Central memory CD8-positive, alpha-beta T cell (primary cell): ENCODE results near the gene SRSF5.

Source experiments
- ATAC-seq: fragments of 150-1000 bp; cut with Tn5 transposase; replicated peaks from 2 replicates; pipeline ENCODE4 v1.10.0; 2022; ENCODE audit warnings: mild to moderate bottlenecking, moderate FRiP score, moderate number of reproducible peaks; ENCODE audit not compliant: poor library complexity, severe bottlenecking; ENCODE audit errors: extremely low read depth
- DNase-seq, 2 donors: peaks; one replicate each; pipeline ENCODE4 v3.0.0; 2021; ENCODE audit warnings: low spot score in 2 of 2
- H3K27ac Mint-ChIP-seq: one replicate; pipeline ENCODE4 v1.8.0; 2022; ENCODE audit warnings: low read depth, mild to moderate bottlenecking, moderate library complexity, mixed read lengths
- H3K27me3 Mint-ChIP-seq: one replicate; pipeline ENCODE4 v1.8.0; 2022; ENCODE audit warnings: mixed read lengths
- H3K36me3 Mint-ChIP-seq: one replicate; pipeline ENCODE4 v1.8.0; 2022; ENCODE audit warnings: mild to moderate bottlenecking, moderate library complexity, mixed read lengths; ENCODE audit not compliant: insufficient read depth
- H3K4me1 Mint-ChIP-seq: one replicate; pipeline ENCODE4 v1.8.0; 2022; ENCODE audit warnings: mixed read lengths
- H3K4me3 Mint-ChIP-seq: one replicate; pipeline ENCODE4 v1.8.0; 2022; ENCODE audit warnings: mild to moderate bottlenecking, moderate library complexity, mixed read lengths
- H3K9me3 Mint-ChIP-seq: one replicate; pipeline ENCODE4 v1.8.0; 2022; ENCODE audit warnings: mixed read lengths

The SRSF5 gene

GRCh38 chr14:69754487-69754886 is 12.5 kb upstream of the SRSF5 start:
- Mint-ChIP-seq H3K4me3 (no peak overlapping the region), H3K9me3 (no peaks in the 10 kb centered on the region), H3K4me1 (no peaks in the 10 kb centered on the region), H3K36me3 (peaks cover 1% of the 10 kb centered on the region), H3K27me3 (no peaks in the 10 kb centered on the region), H3K27ac (no peak overlapping the region)
- ATAC-seq (no peak), DNase-seq (no peak)

GRCh38 chr14:69755296-69755695 is 11.6 kb upstream of the SRSF5 start:
- no peaks in the 10 kb centered on the region for H3K4me1 Mint-ChIP-seq
- H3K27ac Mint-ChIP-seq, result no peak overlapping the region
- no peaks in the 10 kb centered on the region for H3K27me3 Mint-ChIP-seq
- H3K36me3 Mint-ChIP-seq, result peaks cover 1% of the 10 kb centered on the region
- no peaks in the 10 kb centered on the region for H3K9me3 Mint-ChIP-seq
- DNase-seq, result no peak
- ATAC-seq, result no peak
- no peak overlapping the region for H3K4me3 Mint-ChIP-seq

GRCh38 chr14:69755784-69756183 is 11.2 kb upstream of the SRSF5 start:
- H3K9me3 Mint-ChIP-seq, result no peaks in the 10 kb centered on the region
- no peak for ATAC-seq
- H3K4me3 Mint-ChIP-seq, result no peak overlapping the region
- H3K27me3 Mint-ChIP-seq, result no peaks in the 10 kb centered on the region
- H3K27ac Mint-ChIP-seq, result no peak overlapping the region
- no peak for DNase-seq
- H3K4me1 Mint-ChIP-seq, result no peaks in the 10 kb centered on the region
- H3K36me3 Mint-ChIP-seq, result peaks cover 1% of the 10 kb centered on the region

GRCh38 chr14:69756298-69756697 is 10.6 kb upstream of the SRSF5 start:
- H3K4me1 Mint-ChIP-seq, result no peaks in the 10 kb centered on the region
- H3K9me3 Mint-ChIP-seq, result no peaks in the 10 kb centered on the region
- H3K4me3 Mint-ChIP-seq, result no peak overlapping the region
- ATAC-seq (no peak), DNase-seq (no peak)
- peaks cover 1% of the 10 kb centered on the region for H3K36me3 Mint-ChIP-seq
- H3K27ac Mint-ChIP-seq, result no peak overlapping the region
- H3K27me3 Mint-ChIP-seq, result no peaks in the 10 kb centered on the region

GRCh38 chr14:69760810-69761209 is 6.1 kb upstream of the SRSF5 start:
- Mint-ChIP-seq H3K27me3 (no peaks in the 10 kb centered on the region), H3K9me3 (no peaks in the 10 kb centered on the region), H3K27ac (no peak overlapping the region), H3K4me1 (no peaks in the 10 kb centered on the region), H3K4me3 (no peak overlapping the region), H3K36me3 (peaks cover 5% of the 10 kb centered on the region)
- DNase-seq, result no peak
- ATAC-seq, result no peak

- Mint-ChIP-seq H3K27me3 (no peaks in the 10 kb centered on the region), H3K9me3 (no peaks in the 10 kb centered on the region), H3K27ac (peak overlapping the region; percentile 53), H3K4me1 (peaks cover 28% of the 10 kb centered on the region), H3K36me3 (peaks cover 31% of the 10 kb centered on the region), H3K4me3 (no peak overlapping the region)
- no peak for ATAC-seq
- no peak for DNase-seq
Measured at GRCh38 chr14:69763761-69764510, 3.0 kb upstream of the SRSF5 start.

GRCh38 chr14:69767369-69767999 is 542 bp downstream of the SRSF5 start:
- DNase-seq, result peak; percentile 82 to 84
- H3K9me3 Mint-ChIP-seq, result no peaks in the 10 kb centered on the region
- peak overlapping the region; percentile 100 for H3K27ac Mint-ChIP-seq
- H3K27me3 Mint-ChIP-seq, result no peaks in the 10 kb centered on the region
- H3K4me1 Mint-ChIP-seq, result peaks cover 54% of the 10 kb centered on the region
- H3K4me3 Mint-ChIP-seq, result peak overlapping the region; percentile 100
- ATAC-seq, result peak; percentile 68
- peaks cover 63% of the 10 kb centered on the region for H3K36me3 Mint-ChIP-seq

GRCh38 chr14:69768873-69769272 is 1.9 kb downstream of the SRSF5 start:
- Mint-ChIP-seq H3K27me3 (no peaks in the 10 kb centered on the region), H3K9me3 (no peaks in the 10 kb centered on the region), H3K4me1 (peaks cover 67% of the 10 kb centered on the region), H3K27ac (peak overlapping the region; percentile 100), H3K36me3 (peaks cover 74% of the 10 kb centered on the region), H3K4me3 (peak overlapping the region; percentile 100)
- DNase-seq, result no peak
- no peak for ATAC-seq

GRCh38 chr14:69769623-69770022 is 2.7 kb downstream of the SRSF5 start:
- Mint-ChIP-seq H3K4me1 (peaks cover 72% of the 10 kb centered on the region), H3K9me3 (no peaks in the 10 kb centered on the region), H3K27ac (peak overlapping the region; percentile 82), H3K4me3 (peak overlapping the region; percentile 58), H3K36me3 (peaks cover 82% of the 10 kb centered on the region), H3K27me3 (no peaks in the 10 kb centered on the region)
- no peak for ATAC-seq
- DNase-seq, result no peak

- peaks cover 73% of the 10 kb centered on the region for H3K4me1 Mint-ChIP-seq
- no peak for DNase-seq
- H3K4me3 Mint-ChIP-seq, result peak overlapping the region; percentile 58
- no peaks in the 10 kb centered on the region for H3K27me3 Mint-ChIP-seq
- H3K9me3 Mint-ChIP-seq, result no peaks in the 10 kb centered on the region
- H3K27ac Mint-ChIP-seq, result peak overlapping the region; percentile 82
- peaks cover 88% of the 10 kb centered on the region for H3K36me3 Mint-ChIP-seq
- ATAC-seq, result no peak
Measured at GRCh38 chr14:69770559-69770958, 3.6 kb downstream of the SRSF5 start.

- Mint-ChIP-seq H3K4me3 (no peak overlapping the region), H3K27me3 (no peaks in the 10 kb centered on the region), H3K27ac (peak overlapping the region; percentile 82), H3K36me3 (peaks cover 94% of the 10 kb centered on the region), H3K9me3 (no peaks in the 10 kb centered on the region), H3K4me1 (peaks cover 79% of the 10 kb centered on the region)
- no peak for DNase-seq
- no peak for ATAC-seq
Measured at GRCh38 chr14:69771136-69771535, 4.2 kb downstream of the SRSF5 start.

GRCh38 chr14:69772082-69773017 is 5.4 kb downstream of the SRSF5 start:
- Mint-ChIP-seq H3K9me3 (no peaks in the 10 kb centered on the region), H3K27me3 (no peaks in the 10 kb centered on the region), H3K36me3 (peaks cover 94% of the 10 kb centered on the region), H3K4me3 (peak overlapping the region; percentile 47), H3K4me1 (peaks cover 79% of the 10 kb centered on the region), H3K27ac (peak overlapping the region; percentile 46)
- DNase-seq, result no peak
- ATAC-seq, result no peak
